ENCODE results near the gene DEPP1.

- TF ChIP-seq, protein P1, sequence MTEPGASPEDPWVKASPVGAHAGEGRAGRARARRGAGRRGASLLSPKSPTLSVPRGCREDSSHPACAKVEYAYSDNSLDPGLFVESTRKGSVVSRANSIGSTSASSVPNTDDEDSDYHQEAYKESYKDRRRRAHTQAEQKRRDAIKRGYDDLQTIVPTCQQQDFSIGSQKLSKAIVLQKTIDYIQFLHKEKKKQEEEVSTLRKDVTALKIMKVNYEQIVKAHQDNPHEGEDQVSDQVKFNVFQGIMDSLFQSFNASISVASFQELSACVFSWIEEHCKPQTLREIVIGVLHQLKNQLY (CRISPR knock-in tag; IDR thresholded peaks at IDR 0.05): no peak
- TF ChIP-seq FOXP4 (CRISPR knock-in tag; IDR thresholded peaks at IDR 0.05) (no peak), CREB1 (CRISPR knock-in tag; IDR thresholded peaks at IDR 0.05) (no peak), ATF3 (CRISPR knock-in tag; conservative IDR thresholded peaks at IDR 0.05) (no peak), NR2C2 (CRISPR knock-in tag; IDR thresholded peaks at IDR 0.05) (no peak), FOXK1 (CRISPR knock-in tag; IDR thresholded peaks at IDR 0.05) (no peak)
- TF ChIP-seq, protein P2, sequence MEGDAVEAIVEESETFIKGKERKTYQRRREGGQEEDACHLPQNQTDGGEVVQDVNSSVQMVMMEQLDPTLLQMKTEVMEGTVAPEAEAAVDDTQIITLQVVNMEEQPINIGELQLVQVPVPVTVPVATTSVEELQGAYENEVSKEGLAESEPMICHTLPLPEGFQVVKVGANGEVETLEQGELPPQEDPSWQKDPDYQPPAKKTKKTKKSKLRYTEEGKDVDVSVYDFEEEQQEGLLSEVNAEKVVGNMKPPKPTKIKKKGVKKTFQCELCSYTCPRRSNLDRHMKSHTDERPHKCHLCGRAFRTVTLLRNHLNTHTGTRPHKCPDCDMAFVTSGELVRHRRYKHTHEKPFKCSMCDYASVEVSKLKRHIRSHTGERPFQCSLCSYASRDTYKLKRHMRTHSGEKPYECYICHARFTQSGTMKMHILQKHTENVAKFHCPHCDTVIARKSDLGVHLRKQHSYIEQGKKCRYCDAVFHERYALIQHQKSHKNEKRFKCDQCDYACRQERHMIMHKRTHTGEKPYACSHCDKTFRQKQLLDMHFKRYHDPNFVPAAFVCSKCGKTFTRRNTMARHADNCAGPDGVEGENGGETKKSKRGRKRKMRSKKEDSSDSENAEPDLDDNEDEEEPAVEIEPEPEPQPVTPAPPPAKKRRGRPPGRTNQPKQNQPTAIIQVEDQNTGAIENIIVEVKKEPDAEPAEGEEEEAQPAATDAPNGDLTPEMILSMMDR (IDR thresholded peaks at IDR 0.05): no peak
- TF ChIP-seq, protein P3, sequence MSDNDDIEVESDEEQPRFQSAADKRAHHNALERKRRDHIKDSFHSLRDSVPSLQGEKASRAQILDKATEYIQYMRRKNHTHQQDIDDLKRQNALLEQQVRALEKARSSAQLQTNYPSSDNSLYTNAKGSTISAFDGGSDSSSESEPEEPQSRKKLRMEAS (CRISPR knock-in tag; IDR thresholded peaks at IDR 0.05): no peak
- TF ChIP-seq, protein P4, sequence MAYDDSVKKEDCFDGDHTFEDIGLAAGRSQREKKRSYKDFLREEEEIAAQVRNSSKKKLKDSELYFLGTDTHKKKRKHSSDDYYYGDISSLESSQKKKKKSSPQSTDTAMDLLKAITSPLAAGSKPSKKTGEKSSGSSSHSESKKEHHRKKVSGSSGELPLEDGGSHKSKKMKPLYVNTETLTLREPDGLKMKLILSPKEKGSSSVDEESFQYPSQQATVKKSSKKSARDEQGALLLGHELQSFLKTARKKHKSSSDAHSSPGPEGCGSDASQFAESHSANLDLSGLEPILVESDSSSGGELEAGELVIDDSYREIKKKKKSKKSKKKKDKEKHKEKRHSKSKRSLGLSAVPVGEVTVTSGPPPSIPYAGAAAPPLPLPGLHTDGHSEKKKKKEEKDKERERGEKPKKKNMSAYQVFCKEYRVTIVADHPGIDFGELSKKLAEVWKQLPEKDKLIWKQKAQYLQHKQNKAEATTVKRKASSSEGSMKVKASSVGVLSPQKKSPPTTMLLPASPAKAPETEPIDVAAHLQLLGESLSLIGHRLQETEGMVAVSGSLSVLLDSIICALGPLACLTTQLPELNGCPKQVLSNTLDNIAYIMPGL (CRISPR knock-in tag; IDR thresholded peaks at IDR 0.05): no peak
These were observed 44.8 kb upstream of the DEPP1 start for GRCh38 chr10:45023426-45023825.
